Colonic mucosa (tissue), 4 donors: ENCODE data around the gene FHDC1. TPM values are rescaled to one million over a fixed set of nuclear protein-coding genes. Genes with fewer than 3 reads are reported as not detected.
"Not testable (repeated sequence)": the region's sequence is repeated elsewhere in the genome, so short reads cannot be mapped to it uniquely, and the experiment has no call there.

Experiments
- DNase-seq: peaks from one replicate; pipeline ENCODE4 v3.0.0-alpha.2; 2020
- H3K27ac ChIP-seq: fragments of 200-600 bp; one replicate; pipeline ENCODE4 v1.8.0; 2021
- H3K27me3 ChIP-seq: fragments of 200-600 bp; one replicate; pipeline ENCODE4 v1.8.0; 2021
- H3K36me3 ChIP-seq: fragments of 200-600 bp; one replicate; pipeline ENCODE4 v1.8.0; 2021
- H3K4me1 ChIP-seq: fragments of 200-600 bp; one replicate; pipeline ENCODE4 v1.8.0; 2021; ENCODE audit warnings: mild to moderate bottlenecking
- H3K4me3 ChIP-seq: fragments of 200-600 bp; one replicate; pipeline ENCODE4 v1.8.0; 2021
- H3K9ac ChIP-seq, 2 donors: one replicate each; pipeline ENCODE4 v1.7.0; 2013; ENCODE audit warnings: control low read depth in 2 of 2, low read depth in 2 of 2, low read length in 2 of 2
- H3K9me3 ChIP-seq: fragments of 200-600 bp; one replicate; pipeline ENCODE4 v1.8.0; 2021
- intact Hi-C: fragments of 100-400 bp; cut with DNase I; formaldehyde crosslinking; loops from one replicate; pipeline ENCODE4 v1.14.1; 2022
- total RNA-seq, 2 donors: library from RNA; stranded (reverse); fragmentation: NEBNext Ultra II Directional in 1 of 2; extraction: Animal tissue kit (Norgen Biotek cat#: 25700) in 1 of 2; gene quantifications; one replicate each; pipeline ENCODE4 v1.2.1, GENCODE V29; 2021
- TF ChIP-seq, protein P1 (sequence below): fragments of 200-600 bp; IDR thresholded peaks from one replicate; pipeline ENCODE4 v1.8.0; 2022; ENCODE audit warnings: antibody characterized with exemption, mild to moderate bottlenecking
- donor health status: healthy.
- donor health status: DM: no; HTN: no; CAD: no.
- donor health status: DM: no; HTN: no; CAD: no.

Gene FHDC1
- total RNA-seq, 2 donors from 2014 or later: 13.9 to 14.0 TPM

DNA sequence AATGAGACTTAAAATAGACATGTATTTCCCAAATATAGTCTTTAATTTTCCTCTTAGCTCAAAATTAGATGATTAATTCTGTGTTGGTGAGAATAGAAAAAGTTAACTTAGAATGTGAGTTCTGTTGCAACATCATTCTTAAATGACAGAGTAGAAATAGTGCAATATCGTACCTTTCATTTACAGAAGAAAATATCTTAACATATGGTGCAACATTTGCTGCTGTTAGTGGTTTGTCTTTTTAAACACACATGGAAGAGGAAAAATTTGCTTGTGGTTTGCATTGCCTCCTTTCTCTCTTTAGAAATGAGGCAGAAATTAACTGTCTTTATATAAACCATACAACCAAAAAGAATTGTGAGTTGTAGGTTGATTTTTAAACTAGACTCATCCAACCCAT, 39.3 kb upstream of the FHDC1 start:
- H3K27ac ChIP-seq: no peak overlapping the region
- DNase-seq: no peak
- intact Hi-C loops: no loop called here
- H3K9ac ChIP-seq: no peak overlapping the region
- no peaks in the 10 kb centered on the region for H3K27me3 ChIP-seq
- H3K36me3 ChIP-seq: no peaks in the 10 kb centered on the region
- no peak overlapping the region for H3K4me3 ChIP-seq
- no peaks in the 10 kb centered on the region for H3K9me3 ChIP-seq
- TF ChIP-seq, protein P1, sequence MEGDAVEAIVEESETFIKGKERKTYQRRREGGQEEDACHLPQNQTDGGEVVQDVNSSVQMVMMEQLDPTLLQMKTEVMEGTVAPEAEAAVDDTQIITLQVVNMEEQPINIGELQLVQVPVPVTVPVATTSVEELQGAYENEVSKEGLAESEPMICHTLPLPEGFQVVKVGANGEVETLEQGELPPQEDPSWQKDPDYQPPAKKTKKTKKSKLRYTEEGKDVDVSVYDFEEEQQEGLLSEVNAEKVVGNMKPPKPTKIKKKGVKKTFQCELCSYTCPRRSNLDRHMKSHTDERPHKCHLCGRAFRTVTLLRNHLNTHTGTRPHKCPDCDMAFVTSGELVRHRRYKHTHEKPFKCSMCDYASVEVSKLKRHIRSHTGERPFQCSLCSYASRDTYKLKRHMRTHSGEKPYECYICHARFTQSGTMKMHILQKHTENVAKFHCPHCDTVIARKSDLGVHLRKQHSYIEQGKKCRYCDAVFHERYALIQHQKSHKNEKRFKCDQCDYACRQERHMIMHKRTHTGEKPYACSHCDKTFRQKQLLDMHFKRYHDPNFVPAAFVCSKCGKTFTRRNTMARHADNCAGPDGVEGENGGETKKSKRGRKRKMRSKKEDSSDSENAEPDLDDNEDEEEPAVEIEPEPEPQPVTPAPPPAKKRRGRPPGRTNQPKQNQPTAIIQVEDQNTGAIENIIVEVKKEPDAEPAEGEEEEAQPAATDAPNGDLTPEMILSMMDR: no peak
- peaks cover 10% of the 10 kb centered on the region for H3K4me1 ChIP-seq

DNA sequence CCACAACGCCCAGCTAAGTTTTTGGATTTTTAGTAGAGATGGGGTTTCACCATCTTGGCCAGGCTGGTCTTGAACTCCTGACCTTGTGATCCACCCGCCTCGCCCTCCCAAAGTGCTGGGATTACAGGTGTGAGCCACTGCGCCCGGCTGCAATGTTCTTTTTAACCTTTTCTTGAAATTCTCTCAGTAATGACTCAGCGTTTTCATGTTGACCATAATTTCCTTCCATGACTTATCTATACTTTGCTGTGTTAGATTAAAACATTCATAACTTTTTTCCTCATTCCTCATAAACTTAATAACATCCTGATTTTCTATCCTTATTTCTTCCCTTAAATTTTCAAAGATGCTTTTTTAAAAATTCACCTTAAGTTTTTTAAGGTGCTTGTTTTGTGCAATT, 38.0 kb upstream of the FHDC1 start:
- H3K27me3 ChIP-seq, DNase-seq, intact Hi-C loops: not testable (repeated sequence)

DNA sequence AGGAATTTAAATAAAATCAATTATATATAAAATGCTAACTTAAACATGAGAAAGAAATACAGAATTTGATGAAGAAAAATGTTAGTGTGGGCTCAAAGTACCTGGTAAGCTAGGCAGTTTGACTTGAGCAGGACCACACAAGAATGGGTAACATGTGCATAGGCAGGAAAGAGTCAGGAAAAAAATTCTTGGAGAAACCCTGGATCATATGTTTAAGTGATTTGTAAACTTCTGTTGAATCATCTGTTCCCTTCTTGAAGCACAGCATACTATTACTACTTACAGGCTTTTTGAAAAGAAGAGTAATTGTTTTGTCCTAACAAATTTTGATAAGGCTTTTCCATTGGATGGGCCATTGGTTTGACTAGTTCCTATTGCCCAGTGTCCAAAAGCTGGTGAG, 37.5 kb upstream of the FHDC1 start:
- no peak overlapping the region for H3K4me3 ChIP-seq
- TF ChIP-seq, protein P1: no peak
- H3K4me1 ChIP-seq: peaks cover 10% of the 10 kb centered on the region
- H3K27me3 ChIP-seq: no peaks in the 10 kb centered on the region
- no peaks in the 10 kb centered on the region for H3K9me3 ChIP-seq
- H3K9ac ChIP-seq: no peak overlapping the region
- H3K36me3 ChIP-seq: no peaks in the 10 kb centered on the region
- intact Hi-C loops: no loop called here
- H3K27ac ChIP-seq: no peak overlapping the region
- no peak for DNase-seq

More for the DNA sequence above, 38.0 kb upstream of the FHDC1 start:
- H3K27ac ChIP-seq, H3K36me3 ChIP-seq, H3K4me3 ChIP-seq, H3K4me1 ChIP-seq, H3K9ac ChIP-seq, H3K9me3 ChIP-seq: not testable (repeated sequence)

DNA sequence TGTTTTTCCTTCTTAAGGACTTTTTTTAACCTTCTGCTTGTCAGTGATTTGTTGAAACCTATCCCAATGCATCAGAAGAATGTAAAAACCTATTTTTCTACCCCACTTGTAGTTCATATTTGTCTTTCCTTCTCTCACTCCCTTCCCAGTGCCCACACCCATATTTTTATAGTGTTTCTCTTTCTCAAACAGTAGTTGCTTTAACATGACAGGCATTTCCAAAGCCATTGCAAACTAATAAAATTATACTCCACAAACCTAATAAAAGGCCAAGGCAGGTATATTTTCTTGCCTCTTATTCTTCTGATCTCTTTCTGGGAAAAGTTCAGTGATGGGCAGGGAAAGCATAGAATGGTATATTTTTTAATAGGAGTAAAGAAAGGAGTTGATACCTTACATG, 35.7 kb upstream of the FHDC1 start:
- H3K27me3 ChIP-seq: no peaks in the 10 kb centered on the region
- H3K27ac ChIP-seq: peak overlapping the region; percentile 66
- no peak overlapping the region for H3K9ac ChIP-seq
- no peak overlapping the region for H3K4me3 ChIP-seq
- intact Hi-C loops: no loop called here
- TF ChIP-seq, protein P1: no peak
- H3K4me1 ChIP-seq: peaks cover 5% of the 10 kb centered on the region
- no peaks in the 10 kb centered on the region for H3K36me3 ChIP-seq
- H3K9me3 ChIP-seq: no peaks in the 10 kb centered on the region
- no peak for DNase-seq

DNA sequence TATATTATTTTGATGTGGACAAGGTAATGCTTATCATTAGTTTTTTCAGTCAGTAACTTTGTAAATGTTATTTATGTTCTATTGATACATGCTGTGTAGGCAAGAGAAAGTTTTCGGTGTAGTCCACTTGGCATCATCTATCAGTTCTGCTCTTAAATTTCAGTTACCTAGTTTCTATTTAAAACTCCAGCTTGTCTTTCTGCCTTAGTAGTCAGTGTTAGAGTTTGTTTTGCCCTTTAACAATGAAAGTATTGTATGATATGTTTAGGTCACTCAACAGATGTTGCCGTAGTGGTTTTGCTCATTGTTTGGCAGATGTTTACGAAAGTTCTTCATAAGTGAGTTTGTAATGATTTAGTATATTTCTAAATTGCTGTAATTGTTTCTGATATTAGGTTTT, 34.9 kb upstream of the FHDC1 start:
- Histone ChIP-seq H3K27ac (no peak overlapping the region), H3K4me3 (no peak overlapping the region), H3K9me3 (no peaks in the 10 kb centered on the region), H3K27me3 (no peaks in the 10 kb centered on the region), H3K9ac (no peak overlapping the region), H3K36me3 (no peaks in the 10 kb centered on the region), H3K4me1 (peaks cover 5% of the 10 kb centered on the region)
- intact Hi-C loops: no loop called here
- TF ChIP-seq, protein P1: no peak
- DNase-seq: no peak

DNA sequence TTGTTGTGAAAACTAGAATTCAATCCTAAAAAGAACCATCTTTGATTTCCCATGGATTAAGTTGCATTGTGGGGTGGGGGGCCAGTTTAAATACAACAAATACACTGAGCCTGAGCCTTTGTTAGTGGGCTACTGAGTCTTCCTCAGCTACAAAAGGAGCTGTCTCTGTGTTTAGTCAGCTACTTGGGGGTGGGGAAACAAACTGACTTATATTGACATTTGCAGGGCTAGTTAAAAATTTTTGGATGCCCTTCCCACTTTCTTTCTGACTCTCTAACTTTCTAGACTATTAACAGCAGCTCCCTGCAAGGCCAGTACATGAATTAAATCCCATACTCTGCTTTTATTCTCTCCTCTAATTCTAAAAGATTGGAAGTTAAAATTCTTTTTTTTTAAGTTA, 32.5 kb upstream of the FHDC1 start:
- Histone ChIP-seq H3K4me1 (peaks cover 5% of the 10 kb centered on the region), H3K36me3 (no peaks in the 10 kb centered on the region), H3K9me3 (no peaks in the 10 kb centered on the region), H3K27me3 (no peaks in the 10 kb centered on the region), H3K27ac (no peak overlapping the region), H3K9ac (no peak overlapping the region), H3K4me3 (no peak overlapping the region)
- intact Hi-C loops: no loop called here
- DNase-seq: no peak
- TF ChIP-seq, protein P1: no peak
